GM21447 (cell line): ENCODE results near the gene INHBB.
"Not testable (repeated sequence)": the region's sequence is repeated elsewhere in the genome, so short reads cannot be mapped to it uniquely, and the experiment has no call there.

Experiments
- ATAC-seq: cut with Tn5 transposase; IDR thresholded peaks from one replicate; pipeline ENCODE4 v1.9.1; 2021; ENCODE audit not compliant: unreplicated experiment

The INHBB gene

DNA sequence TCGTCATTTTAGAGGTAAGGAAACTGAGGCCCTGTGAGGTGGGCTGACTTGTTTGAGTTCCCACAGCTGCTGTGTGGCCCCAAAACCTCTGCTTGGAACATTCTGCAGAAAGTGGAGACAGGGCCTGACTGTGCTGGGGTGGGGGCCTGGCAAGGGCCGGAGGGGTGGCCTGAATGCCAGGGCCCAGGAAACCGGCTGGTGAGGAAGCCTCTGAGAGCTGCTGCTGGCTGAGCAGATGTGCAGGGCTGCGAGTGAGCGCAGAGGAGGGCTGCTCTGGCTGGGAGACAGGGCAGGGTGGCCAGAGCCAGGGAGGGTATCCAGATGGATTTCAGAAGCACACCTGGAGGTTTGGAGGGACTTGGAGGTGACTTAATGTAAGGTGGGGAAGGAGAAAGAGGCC is 29.9 kb upstream of the INHBB start:
- ATAC-seq, result no peak

- no peak for ATAC-seq
Observed at GRCh38 chr2:120316528-120317179, 29.3 kb upstream of the INHBB start.

DNA sequence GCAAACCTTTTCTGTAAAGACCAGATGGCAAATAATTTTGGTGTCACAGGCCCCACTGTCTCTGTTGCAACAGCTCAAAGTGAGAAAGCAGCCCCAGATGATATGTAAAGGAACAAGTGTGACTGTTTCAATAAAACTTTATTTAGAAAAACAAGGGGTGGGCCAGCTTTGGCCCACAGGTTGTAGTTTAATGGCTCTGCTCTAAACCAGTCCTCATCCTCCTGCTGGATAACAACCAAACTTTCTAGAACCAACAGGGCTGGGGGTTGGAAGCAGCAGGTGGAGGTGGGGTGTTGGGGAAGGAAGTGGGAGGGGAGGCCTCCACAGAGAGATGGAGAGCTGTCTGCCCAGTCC is 28.8 kb upstream of the INHBB start:
- ATAC-seq, result no peak

DNA sequence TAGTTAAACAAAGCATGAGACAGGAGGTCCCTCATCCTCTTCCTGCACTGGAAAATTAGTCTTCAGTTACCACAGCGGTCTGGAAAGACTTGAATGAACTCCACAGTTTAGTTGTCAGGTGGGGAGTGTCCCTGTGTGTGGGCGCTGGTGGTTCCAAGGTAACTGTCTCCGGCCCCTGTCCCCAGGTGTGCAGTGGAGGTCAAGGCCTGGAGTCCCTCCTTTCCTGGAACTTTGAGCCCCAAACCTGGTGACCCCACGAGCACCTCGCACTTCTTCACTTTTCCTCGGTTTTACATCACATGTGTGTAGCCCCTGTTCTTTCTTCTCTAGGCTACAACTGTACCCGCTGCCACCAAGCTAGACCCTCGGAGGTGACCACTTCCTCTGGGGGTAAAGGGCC is 28.0 kb upstream of the INHBB start:
- no peak for ATAC-seq

- ATAC-seq, result no peak
Observed at GRCh38 chr2:120318626-120319025, 27.3 kb upstream of the INHBB start.

DNA sequence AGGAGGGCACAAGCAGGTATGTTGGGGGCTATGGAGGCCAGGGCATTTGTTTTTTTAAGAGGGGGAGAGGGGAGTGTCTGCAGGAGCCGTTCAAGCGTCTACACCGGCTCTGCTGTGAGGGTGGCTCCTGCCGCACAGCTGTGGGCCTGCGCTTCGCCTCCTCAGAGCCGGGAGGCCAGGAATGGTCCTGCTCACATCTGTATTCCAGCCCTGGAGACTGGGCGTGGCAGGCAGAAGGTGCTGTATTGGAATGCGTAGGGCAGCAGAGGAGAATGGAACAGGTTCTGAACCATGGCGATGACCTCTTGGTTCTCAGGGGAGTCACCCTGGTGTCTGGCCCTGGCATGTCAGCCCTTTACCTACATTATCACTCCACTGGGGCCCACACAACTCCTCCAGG is 26.8 kb upstream of the INHBB start:
- no peak for ATAC-seq

- ATAC-seq, result no peak
Observed at GRCh38 chr2:120319686-120320317, 26.1 kb upstream of the INHBB start.

DNA sequence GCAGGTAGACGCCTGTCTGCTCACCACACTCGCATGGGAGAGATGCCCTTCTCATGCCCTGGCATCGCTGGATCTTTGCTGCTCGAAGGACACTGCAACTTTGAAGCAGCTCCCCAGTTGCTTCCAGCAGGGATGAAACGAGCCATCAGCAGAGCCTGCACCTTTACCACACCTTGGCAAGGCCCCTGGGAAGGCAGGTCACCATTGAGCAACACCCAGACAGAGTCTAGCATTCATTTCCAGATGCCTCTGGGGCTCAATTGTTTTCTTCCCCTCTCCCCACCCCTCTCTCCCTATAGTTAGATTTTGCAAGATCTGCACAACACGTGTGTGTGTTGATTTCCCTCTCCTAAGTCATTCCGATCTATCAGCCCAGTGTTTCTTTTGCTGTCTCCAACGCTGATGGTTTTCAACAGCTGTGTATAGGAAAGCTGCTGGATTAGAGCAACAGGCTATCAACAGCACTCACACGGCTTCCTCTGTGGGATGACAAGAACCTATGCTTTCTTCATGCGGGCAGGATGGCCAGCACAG is 25.6 kb upstream of the INHBB start:
- no peak for ATAC-seq

GRCh38 chr2:120320887-120321556 is 24.9 kb upstream of the INHBB start:
- ATAC-seq, result not testable (repeated sequence)

GRCh38 chr2:120321721-120322284 is 24.1 kb upstream of the INHBB start:
- ATAC-seq, result no peak

DNA sequence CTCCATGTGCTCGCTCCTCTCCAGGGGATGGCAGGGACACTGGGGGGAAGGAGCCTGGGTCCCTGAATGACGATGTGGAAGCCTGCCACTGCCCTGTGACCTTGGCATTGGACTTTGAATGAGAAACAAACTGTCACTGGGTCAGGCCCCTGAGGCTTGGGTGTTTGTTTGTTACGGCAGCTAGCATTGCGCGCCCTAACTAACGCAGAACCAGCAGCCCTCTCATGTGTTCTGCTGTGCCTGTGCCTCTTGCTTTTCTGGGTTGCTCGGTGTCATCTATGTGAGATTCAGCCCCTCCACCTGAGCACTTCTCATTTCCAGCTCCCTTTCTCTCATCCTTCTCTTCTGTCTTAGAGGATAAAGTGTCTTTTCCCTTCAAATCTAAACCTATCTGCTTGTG is 23.6 kb upstream of the INHBB start:
- ATAC-seq, result no peak

DNA sequence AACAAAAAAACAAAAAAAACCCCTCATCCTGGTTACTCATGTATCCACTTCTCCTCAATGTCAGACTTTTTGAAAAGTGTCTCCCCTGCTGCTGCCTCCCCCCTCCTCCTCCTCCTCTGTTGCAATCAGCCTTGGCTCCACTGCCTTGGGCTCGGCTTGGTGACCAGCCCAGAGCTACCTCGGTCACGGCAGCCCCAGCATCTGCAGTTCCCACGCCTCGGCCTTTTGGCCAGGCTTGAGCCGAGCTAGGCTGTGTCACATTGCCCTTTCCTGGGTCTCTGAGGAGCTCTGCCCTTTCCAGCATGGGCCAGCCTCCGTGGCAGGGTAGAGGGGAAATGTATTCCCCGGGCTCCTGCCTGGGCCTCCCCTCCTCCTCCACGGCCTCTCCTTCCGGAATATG is 22.7 kb upstream of the INHBB start:
- ATAC-seq, result no peak

- ATAC-seq, result no peak
Observed at GRCh38 chr2:120323807-120324399, 22.0 kb upstream of the INHBB start.

GRCh38 chr2:120324933-120325332 is 21.0 kb upstream of the INHBB start:
- ATAC-seq, result no peak

GRCh38 chr2:120326066-120326465 is 19.9 kb upstream of the INHBB start:
- ATAC-seq, result no peak

- peak; percentile 50 for ATAC-seq
Observed at GRCh38 chr2:120330946-120331822, 14.8 kb upstream of the INHBB start.

DNA sequence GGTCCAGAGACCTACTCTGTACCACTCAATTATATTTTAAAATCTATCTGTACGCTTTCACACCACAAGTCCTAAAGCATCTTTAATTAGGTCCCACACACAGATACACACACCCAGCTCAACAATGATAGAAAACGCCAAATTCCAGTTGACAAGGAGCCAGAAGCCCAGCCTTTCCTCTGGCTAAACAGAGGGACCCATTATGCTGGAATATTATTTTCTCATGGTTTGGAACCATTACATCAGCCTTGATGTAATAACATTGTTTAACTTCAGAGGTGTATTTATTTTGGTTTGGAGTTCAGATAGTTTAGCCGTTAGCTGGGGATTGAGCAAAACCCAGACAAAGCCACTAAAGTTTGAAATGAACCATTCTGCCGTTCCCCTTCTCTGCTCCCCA is 14.0 kb upstream of the INHBB start:
- ATAC-seq, result no peak

DNA sequence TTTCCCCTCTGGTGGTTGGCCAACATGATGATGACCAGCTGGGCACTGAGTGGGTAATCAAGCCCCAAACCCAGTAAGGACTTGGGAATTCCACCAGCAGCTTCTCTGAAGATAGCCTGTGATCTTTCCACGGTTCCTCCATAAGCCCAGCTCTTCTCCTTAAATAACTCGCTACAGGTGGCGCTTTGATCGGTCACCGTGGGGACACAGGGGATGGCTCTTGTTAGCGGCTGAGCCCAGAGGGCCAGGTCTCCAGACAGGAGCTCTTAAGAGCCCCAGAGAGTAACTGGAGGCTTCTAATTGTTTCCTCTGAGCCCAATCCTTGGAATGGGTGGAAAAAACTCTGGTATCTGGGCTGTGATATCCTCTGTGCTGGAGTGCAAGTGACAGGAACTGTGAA is 13.6 kb upstream of the INHBB start:
- ATAC-seq, result no peak

DNA sequence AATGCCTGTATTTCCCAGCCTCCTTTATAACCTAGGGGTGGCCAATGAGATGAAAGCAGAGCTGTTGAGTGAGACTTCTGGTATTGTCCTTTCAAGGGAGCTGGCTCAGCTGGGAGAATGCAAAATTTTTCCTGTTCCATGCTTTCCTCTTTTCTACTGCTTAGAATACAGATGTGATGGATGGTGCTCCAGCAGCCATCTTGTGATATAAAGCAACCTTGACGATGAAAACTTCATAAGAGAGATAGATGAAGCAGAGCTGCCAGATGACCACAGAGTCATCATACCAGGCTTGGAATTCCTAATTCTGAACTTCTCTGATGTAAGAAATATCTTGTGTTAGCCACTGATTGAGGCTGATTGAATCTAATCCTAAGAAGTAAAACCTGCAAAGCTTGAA is 11.9 kb upstream of the INHBB start:
- no peak for ATAC-seq

DNA sequence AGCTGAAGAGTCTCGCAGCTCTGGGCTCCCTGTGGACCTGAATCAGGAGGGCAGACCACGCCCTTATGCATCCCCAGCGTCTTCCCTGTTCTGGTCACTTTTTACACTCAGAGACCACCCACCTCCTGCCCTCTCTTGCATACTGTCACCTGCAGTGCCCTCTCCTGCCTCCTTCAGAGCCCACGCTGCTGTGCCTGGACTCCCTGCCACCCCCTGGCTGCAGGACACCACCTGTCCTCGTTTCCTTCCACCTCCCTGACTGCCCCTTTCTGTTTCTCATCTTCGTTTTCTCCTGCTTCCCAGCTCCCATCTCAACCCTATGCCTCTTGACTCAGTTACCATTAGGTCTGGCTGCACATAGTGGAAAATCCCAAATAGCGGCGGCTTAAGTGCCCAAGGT is 9.2 kb upstream of the INHBB start:
- ATAC-seq, result no peak

GRCh38 chr2:120338015-120338414 is 7.9 kb upstream of the INHBB start:
- no peak for ATAC-seq
